ENCODE data around the gene TENT5C. TPM values are rescaled to one million over a fixed set of nuclear protein-coding genes. Genes with fewer than 3 reads are reported as not detected.

The TENT5C gene
- total RNA-seq, 1 donor from 2014 or later, result 0.53 TPM

DNA sequence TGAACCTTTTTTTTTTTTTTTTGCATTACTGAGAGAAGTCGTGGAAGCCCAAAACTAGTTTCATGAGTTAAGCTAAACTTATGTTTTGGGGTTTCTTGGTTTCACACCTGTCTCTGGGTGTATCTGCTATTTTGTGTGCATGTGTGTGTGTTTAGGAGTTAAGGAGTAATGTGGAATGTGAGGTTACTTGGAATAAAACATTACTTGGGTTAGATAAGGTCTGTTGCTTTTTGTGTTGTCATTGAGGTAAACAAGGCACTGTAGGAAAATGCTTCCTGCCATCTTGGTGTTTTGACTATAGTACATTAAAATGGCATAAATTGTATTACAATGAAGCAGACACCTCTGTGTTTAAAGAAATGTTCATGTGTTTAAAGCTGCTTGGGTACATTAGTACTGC lies 2.9 kb downstream of the TENT5C start:
- Histone ChIP-seq H3K4me3 (ENCODE audit: low read depth, low read length) (no peak overlapping the region), H3K27me3 (ENCODE audit: control insufficient read depth, insufficient read depth, low read length) (no peaks in the 10 kb centered on the region)

DNA sequence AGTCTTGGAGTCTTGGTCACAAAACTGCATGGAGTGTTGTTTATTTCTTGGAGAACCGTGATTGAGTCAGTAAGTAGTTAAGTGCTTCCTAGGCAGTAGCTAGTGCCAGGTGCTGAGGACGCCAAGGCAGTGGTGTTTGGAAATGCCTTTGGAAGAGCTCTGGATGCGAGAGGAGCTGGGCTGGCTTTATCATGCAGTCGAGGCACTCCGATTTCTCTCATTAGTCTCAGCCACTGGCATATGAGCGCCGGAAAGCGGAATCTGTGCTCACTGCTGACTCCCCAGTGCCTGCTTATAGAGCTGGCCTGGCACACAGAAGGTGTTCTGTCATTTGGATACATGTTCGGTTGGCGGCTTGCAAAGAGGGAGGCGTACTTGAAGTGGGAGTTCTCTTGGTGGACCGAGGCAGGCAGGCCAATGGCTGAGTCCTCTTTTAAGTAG lies 3.6 kb downstream of the TENT5C start:
- no peak for DNase-seq (ENCODE audit: low read depth)
- TF ChIP-seq CTCF (IDR thresholded peaks at IDR 0.05; ENCODE audit: insufficient read depth, low read length, severe bottlenecking), result no peak
- no peaks in the 10 kb centered on the region for H3K36me3 ChIP-seq (ENCODE audit: control insufficient read depth, insufficient read depth, low read length)
- no peaks in the 10 kb centered on the region for H3K27me3 ChIP-seq (ENCODE audit: control insufficient read depth, insufficient read depth, low read length)
- H3K4me3 ChIP-seq (ENCODE audit: low read depth, low read length), result no peak overlapping the region
- no peak for FAIRE-seq

More for the DNA sequence above, 2.9 kb downstream of the TENT5C start:
- DNase-seq (ENCODE audit: low read depth) (no peak), FAIRE-seq (no peak)
- no peak for TF ChIP-seq CTCF (IDR thresholded peaks at IDR 0.05; ENCODE audit: insufficient read depth, low read length, severe bottlenecking)
- no peaks in the 10 kb centered on the region for H3K36me3 ChIP-seq (ENCODE audit: control insufficient read depth, insufficient read depth, low read length)

DNA sequence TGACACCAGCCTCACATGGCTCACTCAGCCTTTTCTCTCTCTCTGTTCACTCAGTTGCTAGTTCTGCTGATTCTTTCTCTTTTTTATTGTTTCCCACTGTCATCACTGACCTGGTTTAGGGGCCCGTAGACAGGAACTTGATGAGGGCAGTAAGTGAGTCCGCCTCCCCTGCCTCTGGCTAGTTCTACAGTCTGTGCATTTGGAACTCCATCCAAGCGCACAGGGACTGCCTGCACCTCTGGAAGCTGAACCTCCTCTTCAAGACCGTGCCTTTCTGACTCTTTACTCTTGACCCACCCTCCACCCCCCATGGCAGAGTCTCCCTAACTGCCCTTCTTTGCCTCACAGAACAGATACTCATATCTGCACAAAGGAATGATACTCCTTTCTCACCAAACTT lies 4.2 kb downstream of the TENT5C start:
- TF ChIP-seq CTCF (IDR thresholded peaks at IDR 0.05; ENCODE audit: insufficient read depth, low read length, severe bottlenecking), result no peak
- Histone ChIP-seq H3K27me3 (ENCODE audit: control insufficient read depth, insufficient read depth, low read length) (no peaks in the 10 kb centered on the region), H3K36me3 (ENCODE audit: control insufficient read depth, insufficient read depth, low read length) (no peaks in the 10 kb centered on the region), H3K4me3 (ENCODE audit: low read depth, low read length) (no peak overlapping the region)
- FAIRE-seq (no peak), DNase-seq (ENCODE audit: low read depth) (no peak)

DNA sequence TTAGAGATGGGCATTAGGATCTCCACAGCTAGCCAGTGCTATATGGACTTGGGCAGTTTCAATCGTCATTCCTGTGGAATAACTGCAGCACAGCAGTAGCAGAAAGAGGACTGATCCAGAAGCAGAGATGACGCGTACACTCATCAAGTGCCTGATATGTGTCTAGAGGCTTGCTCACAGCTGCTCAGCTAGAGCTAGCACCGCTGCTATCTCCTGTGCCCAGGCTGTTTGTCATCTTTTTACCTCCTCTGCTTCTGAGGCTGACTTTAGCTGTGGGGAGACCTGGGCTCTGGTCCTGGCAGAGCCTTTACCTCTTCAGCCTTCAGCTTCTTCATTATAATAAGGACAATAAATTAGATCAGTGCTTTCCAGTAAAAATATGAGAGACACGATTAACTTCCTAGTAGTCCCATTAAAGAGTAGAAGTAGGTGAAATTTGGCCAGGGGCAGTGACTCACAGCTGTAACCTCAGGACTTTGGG lies 5.3 kb downstream of the TENT5C start:
- DNase-seq (ENCODE audit: low read depth) (no peak), FAIRE-seq (no peak)
- TF ChIP-seq CTCF (IDR thresholded peaks at IDR 0.05; ENCODE audit: insufficient read depth, low read length, severe bottlenecking), result no peak
- H3K27me3 ChIP-seq (ENCODE audit: control insufficient read depth, insufficient read depth, low read length), result peaks cover 2% of the 10 kb centered on the region
- H3K36me3 ChIP-seq (ENCODE audit: control insufficient read depth, insufficient read depth, low read length), result no peaks in the 10 kb centered on the region
- no peak overlapping the region for H3K4me3 ChIP-seq (ENCODE audit: low read depth, low read length)

GRCh38 chr1:117611894-117612483 lies 6.1 kb downstream of the TENT5C start:
- no peak overlapping the region for H3K4me3 ChIP-seq (ENCODE audit: low read depth, low read length)
- peaks cover 2% of the 10 kb centered on the region for H3K27me3 ChIP-seq (ENCODE audit: control insufficient read depth, insufficient read depth, low read length)
- DNase-seq (ENCODE audit: low read depth), result no peak
- no peaks in the 10 kb centered on the region for H3K36me3 ChIP-seq (ENCODE audit: control insufficient read depth, insufficient read depth, low read length)
- no peak for TF ChIP-seq CTCF (IDR thresholded peaks at IDR 0.05; ENCODE audit: insufficient read depth, low read length, severe bottlenecking)
- FAIRE-seq, result no peak
